Activated CD4-positive, alpha-beta memory T cell treated with anti-CD3 and anti-CD28 coated beads for 36 hours (primary cell): Measurements from ENCODE around the gene PLEKHA6. TPM values are rescaled to one million over a fixed set of nuclear protein-coding genes. Genes with fewer than 3 reads are reported as not detected.

Experiments used
- CTCF ChIA-PET: fragments of 350-600 bp; sonication (Branson Sonifier 250); formaldehyde crosslinking; loops from one replicate; lab custom pipeline; 2021; ENCODE audit warnings: antibody characterized with exemption, inconsistent platforms; lab: Charles Lee
- POLR2A ChIA-PET: fragments of 350-600 bp; sonication (Branson Sonifier 250); formaldehyde crosslinking; loops from one replicate; lab custom pipeline; 2021; ENCODE audit warnings: antibody characterized with exemption; lab: Charles Lee
- DNase-seq: peaks from one replicate; pipeline ENCODE4 v3.0.0-alpha.2; 2020
- H3K27ac Mint-ChIP-seq: one replicate; pipeline ENCODE4 v1.8.0; 2021; ENCODE audit warnings: mixed read lengths
- H3K27me3 Mint-ChIP-seq: one replicate; pipeline ENCODE4 v1.8.0; 2021; ENCODE audit warnings: mixed read lengths
- H3K36me3 Mint-ChIP-seq: one replicate; pipeline ENCODE4 v1.8.0; 2021; ENCODE audit warnings: mixed read lengths
- H3K4me1 Mint-ChIP-seq: one replicate; pipeline ENCODE4 v1.8.0; 2021; ENCODE audit warnings: low read depth, mixed read lengths
- H3K4me3 Mint-ChIP-seq: one replicate; pipeline ENCODE4 v1.8.0; 2021; ENCODE audit warnings: mild to moderate bottlenecking, mixed read lengths
- H3K9me3 Mint-ChIP-seq: one replicate; pipeline ENCODE4 v1.8.0; 2021; ENCODE audit warnings: mixed read lengths
- intact Hi-C: fragments of 100-400 bp; cut with micrococcal nuclease; formaldehyde crosslinking; loops from one replicate; pipeline ENCODE4 v1.15.1; 2023
- total RNA-seq, 2 experiments: library from RNA; stranded (reverse); gene quantifications; one replicate each; pipeline ENCODE4 v1.2.3, GENCODE V29; 2021

The PLEKHA6 gene
- total RNA-seq, 2 experiments from 2014 or later = 0.52 to 0.80 TPM

DNA sequence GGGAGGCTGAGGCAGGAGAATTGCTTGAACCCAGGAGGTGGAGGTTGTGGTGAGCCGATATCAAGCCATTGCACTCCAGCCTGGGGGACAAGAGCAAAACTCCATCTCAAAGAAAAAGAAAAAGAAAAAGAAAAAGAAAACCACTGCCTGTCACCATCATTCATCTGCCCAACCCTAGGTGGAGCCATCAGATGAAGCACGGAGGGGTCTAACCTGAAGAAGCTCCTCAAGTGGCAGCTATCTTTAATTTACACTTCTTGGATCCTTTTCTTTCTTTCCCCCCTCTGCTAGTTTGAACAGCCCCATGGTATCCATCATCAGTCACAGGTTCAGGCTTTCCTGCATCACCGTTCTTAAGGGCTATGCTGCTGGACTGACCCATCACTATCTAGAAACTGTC, 57.0 kb downstream of the PLEKHA6 start:
- no peak overlapping the region for H3K4me3 Mint-ChIP-seq
- DNase-seq = no peak
- H3K27ac Mint-ChIP-seq = no peak overlapping the region
- H3K36me3 Mint-ChIP-seq = no peaks in the 10 kb centered on the region
- H3K27me3 Mint-ChIP-seq = peaks cover 10% of the 10 kb centered on the region
- intact Hi-C loops = loop anchor here (5.0 kb wide), 1 partner anchor 60 kb away; no protein-coding TSS in a partner anchor
- H3K9me3 Mint-ChIP-seq = no peaks in the 10 kb centered on the region
- no peaks in the 10 kb centered on the region for H3K4me1 Mint-ChIP-seq
- POLR2A ChIA-PET = no interaction called here
- CTCF ChIA-PET = interaction anchor here (1.5 to 2.1 kb wide), 2 partner anchors 61 to 96 kb away, joined by 3 to 7 read pairs; no protein-coding TSS in a partner anchor

DNA sequence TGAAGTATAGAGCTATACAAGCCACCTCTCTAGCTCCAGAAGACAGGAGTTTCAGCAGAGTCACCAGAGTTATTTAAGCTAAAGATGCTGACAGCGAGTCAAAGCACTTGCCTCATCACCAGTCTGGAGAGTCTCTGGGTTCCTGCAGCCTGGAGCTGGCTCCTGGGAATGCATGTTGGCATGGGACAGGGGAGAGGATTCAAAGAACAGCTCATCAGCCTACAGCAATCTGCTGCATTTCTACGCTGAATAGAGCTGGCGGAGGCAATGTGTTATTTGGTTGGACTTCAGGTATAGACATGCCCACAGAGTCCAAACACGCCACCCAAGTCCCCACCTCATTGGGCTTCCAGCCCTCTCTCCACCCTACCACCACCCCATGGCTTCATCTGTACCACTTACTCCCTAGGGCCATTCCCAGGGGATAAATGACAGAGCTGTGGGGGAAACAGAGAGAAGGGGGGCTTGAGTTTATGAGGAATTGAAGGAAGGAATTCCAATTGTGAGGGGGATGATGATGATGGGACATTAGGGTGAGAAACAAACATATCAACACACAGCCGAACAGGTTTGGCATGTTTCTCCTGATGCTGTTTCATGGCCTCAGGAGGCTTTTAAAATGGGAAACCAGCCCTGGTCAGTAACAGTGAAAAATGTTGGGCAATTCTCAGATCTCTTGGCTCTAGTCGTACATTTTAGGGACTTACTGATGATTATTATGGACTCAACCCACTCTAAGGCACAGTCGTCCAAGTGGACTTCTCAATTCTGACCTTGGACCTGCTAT, 58.4 kb downstream of the PLEKHA6 start:
- POLR2A ChIA-PET = no interaction called here
- no peaks in the 10 kb centered on the region for H3K9me3 Mint-ChIP-seq

DNA sequence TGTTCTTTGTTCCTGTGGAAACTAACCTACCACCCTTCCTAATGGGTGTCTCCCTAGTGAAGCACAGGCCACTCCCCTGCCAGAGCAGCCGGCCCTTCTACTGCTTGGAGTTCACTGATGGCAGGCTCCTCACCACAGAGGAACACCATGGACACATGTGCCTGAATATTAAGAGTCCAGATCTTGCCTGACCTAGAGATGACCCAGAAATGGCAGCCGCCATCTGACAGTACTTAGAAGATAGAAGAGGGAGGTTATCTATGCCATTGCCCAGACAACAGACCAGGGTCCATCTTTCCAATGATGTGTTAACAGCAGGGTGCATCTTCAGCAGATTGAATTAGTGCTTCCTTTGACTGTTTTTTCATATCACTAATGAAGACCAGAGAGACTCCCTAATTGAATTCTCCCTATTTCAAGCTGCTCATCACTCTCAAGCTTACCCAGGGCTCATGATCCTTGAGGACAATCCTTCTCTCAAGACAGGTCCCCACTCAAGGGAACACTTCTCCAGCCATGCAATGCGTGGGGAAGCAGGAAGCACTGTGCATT, 59.8 kb downstream of the PLEKHA6 start:
- peaks cover 10% of the 10 kb centered on the region for H3K27me3 Mint-ChIP-seq

More for the DNA sequence above, 58.4 kb downstream of the PLEKHA6 start:
- no peaks in the 10 kb centered on the region for H3K36me3 Mint-ChIP-seq
- no peak overlapping the region for H3K27ac Mint-ChIP-seq
- CTCF ChIA-PET = interaction anchor here (0.9 to 1.0 kb wide), 2 partner anchors 62 to 130 kb away, joined by 3 read pairs; no protein-coding TSS in a partner anchor
- H3K4me3 Mint-ChIP-seq = no peak overlapping the region
- no peak for DNase-seq
- peaks cover 12% of the 10 kb centered on the region for H3K27me3 Mint-ChIP-seq
- H3K4me1 Mint-ChIP-seq = no peaks in the 10 kb centered on the region
- intact Hi-C loops = loop anchor here (5.0 kb wide), 1 partner anchor 61 kb away; no protein-coding TSS in a partner anchor

DNA sequence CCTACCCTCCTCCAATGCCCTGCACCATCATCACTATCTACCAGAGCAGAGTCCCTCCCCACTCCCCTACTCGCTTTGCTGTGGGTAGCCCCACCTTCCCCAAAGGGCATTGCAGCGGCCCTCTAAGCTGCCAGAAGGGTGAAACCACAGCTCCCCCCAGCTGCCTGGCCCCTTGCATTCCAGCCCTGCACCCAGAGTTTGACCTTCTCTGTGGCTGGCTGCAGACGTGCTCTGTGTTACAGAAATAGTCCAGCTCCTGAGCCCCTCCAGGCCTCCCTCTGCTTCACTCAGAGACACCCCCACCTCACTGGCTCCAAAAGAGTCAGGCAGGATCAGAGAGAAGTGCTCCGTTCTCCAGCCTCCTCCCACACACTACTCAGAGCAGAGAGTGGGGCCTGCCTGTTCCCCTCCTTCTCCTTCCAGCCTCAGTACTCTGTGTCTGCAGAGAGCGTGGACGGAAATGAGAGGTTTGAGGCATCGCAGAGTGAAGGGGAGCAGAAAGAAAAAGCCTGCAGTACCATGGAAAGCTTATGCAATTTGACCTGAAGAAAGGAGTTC, 63.2 kb downstream of the PLEKHA6 start:
- no peak for DNase-seq
- no peak overlapping the region for H3K27ac Mint-ChIP-seq

More for the DNA sequence above, 59.8 kb downstream of the PLEKHA6 start:
- POLR2A ChIA-PET = no interaction called here
- DNase-seq = no peak
- Mint-ChIP-seq H3K4me1 (no peaks in the 10 kb centered on the region), H3K36me3 (no peaks in the 10 kb centered on the region), H3K9me3 (no peaks in the 10 kb centered on the region), H3K27ac (no peak overlapping the region), H3K4me3 (no peak overlapping the region)
- CTCF ChIA-PET = interaction anchor here (0.9 kb wide), 1 partner anchor 63 kb away, joined by 3 read pairs; no protein-coding TSS in a partner anchor
- intact Hi-C loops = loop anchor here (5.0 kb wide), 1 partner anchor 62 kb away; no protein-coding TSS in a partner anchor

DNA sequence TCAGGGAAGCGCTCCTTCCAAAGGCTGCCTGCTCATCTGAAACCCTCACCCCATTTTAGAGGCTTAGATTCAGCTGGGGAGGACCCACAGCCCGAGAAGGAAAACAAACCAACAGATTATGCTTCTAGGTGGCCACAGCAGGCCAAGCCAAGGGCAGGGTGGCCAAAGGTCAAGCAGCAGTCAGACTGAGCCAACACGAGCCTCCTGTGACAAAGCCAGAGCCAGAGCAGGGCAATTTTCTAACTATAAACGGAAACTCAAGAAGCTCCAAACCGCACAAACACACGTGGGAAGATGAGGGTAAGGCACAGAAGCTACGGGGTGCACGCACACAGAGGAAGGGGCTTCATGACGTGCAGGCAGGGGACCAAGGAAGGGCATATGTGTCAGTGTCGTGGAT, 64.1 kb downstream of the PLEKHA6 start:
- ChIA-PET CTCF (no interaction called here), POLR2A (no interaction called here)
- Mint-ChIP-seq H3K9me3 (no peaks in the 10 kb centered on the region), H3K27me3 (peaks cover 15% of the 10 kb centered on the region), H3K4me1 (no peaks in the 10 kb centered on the region), H3K4me3 (no peak overlapping the region), H3K36me3 (no peaks in the 10 kb centered on the region), H3K27ac (no peak overlapping the region)
- intact Hi-C loops = no loop called here
- no peak for DNase-seq

More for the DNA sequence above, 63.2 kb downstream of the PLEKHA6 start:
- CTCF ChIA-PET = interaction anchor here (0.6 kb wide), 1 partner anchor 90 kb away, joined by 3 read pairs; no protein-coding TSS in a partner anchor
- H3K36me3 Mint-ChIP-seq = no peaks in the 10 kb centered on the region
- POLR2A ChIA-PET = no interaction called here
- no peak overlapping the region for H3K4me3 Mint-ChIP-seq
- no peaks in the 10 kb centered on the region for H3K9me3 Mint-ChIP-seq
- intact Hi-C loops = no loop called here
- peaks cover 16% of the 10 kb centered on the region for H3K27me3 Mint-ChIP-seq
- H3K4me1 Mint-ChIP-seq = no peaks in the 10 kb centered on the region

DNA sequence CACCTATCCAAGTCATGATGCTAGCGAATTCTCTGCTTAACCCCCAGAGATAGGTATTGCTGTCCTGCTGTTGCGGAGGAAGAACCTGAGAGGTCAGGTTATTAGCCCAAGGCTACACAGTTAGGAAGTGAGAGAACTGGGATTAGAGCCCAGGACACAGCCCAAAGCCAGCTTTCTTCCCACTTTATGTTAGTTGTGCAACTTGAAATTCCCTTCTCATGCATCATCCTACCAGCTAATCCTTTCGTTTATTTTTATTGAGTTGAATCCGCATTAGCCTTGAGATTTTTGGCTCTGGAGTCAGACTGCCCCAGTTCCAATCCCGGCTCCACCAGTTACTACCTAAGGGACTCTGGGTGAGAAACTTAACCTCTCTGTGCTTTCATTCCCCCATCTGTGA, 65.4 kb downstream of the PLEKHA6 start:
- intact Hi-C loops = no loop called here
- Mint-ChIP-seq H3K4me1 (no peaks in the 10 kb centered on the region), H3K9me3 (no peaks in the 10 kb centered on the region), H3K4me3 (no peak overlapping the region), H3K36me3 (no peaks in the 10 kb centered on the region), H3K27me3 (peaks cover 16% of the 10 kb centered on the region), H3K27ac (no peak overlapping the region)
- CTCF ChIA-PET = no interaction called here
- DNase-seq = no peak
- POLR2A ChIA-PET = no interaction called here

DNA sequence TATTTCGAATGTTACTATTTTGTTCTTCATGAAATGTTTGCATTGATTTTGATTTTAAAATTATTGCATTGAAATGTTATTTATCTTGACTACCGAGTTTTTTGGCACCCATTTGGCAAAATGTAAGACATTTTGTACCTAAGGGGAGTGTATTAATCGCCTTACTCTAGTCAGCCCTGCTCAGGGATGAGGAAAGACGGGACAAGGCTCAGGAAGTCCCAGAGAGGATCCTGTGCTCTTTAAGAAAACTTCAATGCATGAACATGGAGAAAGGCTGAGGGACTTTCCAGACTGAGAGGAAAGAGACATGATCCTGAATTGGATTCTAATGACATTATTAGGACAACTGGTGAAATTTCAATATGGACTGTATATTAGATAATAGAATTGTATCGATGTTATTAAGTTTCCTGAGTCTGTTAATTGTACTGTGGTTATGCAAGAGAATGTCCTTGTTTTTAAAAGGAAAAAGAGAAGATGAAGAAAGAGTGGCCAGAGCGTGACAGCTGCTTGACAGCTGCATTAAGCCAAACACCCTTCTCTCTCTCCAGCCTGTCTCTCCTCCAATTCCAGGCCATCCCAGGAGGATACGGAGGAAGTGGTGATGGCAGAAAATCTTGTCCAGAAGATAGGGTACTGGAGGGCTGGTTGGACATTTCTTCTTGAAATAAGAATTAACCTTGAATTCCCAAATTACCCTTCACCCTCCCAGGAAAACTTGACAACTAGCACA, 66.0 kb downstream of the PLEKHA6 start:
- H3K4me3 Mint-ChIP-seq = no peak overlapping the region
- H3K36me3 Mint-ChIP-seq = no peaks in the 10 kb centered on the region
- H3K4me1 Mint-ChIP-seq = no peaks in the 10 kb centered on the region
- ChIA-PET POLR2A (no interaction called here), CTCF (no interaction called here)
- no peaks in the 10 kb centered on the region for H3K9me3 Mint-ChIP-seq
- H3K27ac Mint-ChIP-seq = no peak overlapping the region
- peaks cover 16% of the 10 kb centered on the region for H3K27me3 Mint-ChIP-seq
- intact Hi-C loops = no loop called here
- DNase-seq = no peak

DNA sequence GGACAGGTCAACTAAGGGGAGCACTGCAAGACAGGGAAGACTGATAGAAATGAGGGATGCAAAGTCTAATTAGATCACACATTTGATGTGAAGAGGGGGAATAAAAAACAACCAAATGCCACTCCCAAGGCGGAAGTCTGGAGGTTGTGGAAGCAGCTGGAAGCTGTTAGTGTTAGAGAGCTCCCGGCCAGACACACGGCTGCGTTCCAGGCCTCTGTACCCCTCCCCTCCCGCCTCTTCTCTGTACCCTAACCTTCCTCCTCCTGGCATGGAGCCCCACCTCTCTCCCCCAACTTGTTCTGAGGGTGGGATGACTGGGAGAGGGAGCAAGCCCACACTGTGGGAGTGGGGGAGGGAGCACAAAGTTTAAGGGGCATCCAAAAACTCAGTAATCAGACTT, 67.0 kb downstream of the PLEKHA6 start:
- intact Hi-C loops = no loop called here
- ChIA-PET POLR2A (no interaction called here), CTCF (no interaction called here)
- H3K4me1 Mint-ChIP-seq = peaks cover 3% of the 10 kb centered on the region
- H3K27me3 Mint-ChIP-seq = peaks cover 16% of the 10 kb centered on the region
- no peak overlapping the region for H3K27ac Mint-ChIP-seq
- no peak overlapping the region for H3K4me3 Mint-ChIP-seq
- DNase-seq = no peak
- H3K9me3 Mint-ChIP-seq = no peaks in the 10 kb centered on the region
- no peaks in the 10 kb centered on the region for H3K36me3 Mint-ChIP-seq

DNA sequence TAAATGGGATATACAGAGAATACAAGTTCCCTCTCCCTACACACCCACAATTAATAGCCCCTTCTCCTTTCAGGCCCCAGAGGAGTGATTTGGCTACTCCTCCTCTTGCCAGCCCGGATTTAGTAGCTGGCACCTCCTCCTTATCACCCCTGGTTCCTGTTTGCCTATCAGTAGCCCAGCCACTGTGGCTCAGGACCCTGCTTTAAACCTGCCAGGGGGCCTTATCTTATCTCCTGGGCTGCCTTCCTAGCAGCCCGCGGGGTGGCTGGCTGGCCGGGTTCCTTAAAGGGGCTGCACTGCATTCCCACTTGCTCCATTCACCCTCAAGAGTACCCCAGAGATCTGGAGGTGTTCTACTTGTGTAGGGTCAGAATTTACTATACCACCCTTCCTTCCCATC, 70.4 kb downstream of the PLEKHA6 start:
- no peak overlapping the region for H3K27ac Mint-ChIP-seq
- peaks cover 22% of the 10 kb centered on the region for H3K4me1 Mint-ChIP-seq
- DNase-seq = no peak
- H3K4me3 Mint-ChIP-seq = no peak overlapping the region
- ChIA-PET CTCF (interaction anchor here (1.1 kb wide), 1 partner anchor 74 kb away, joined by 4 read pairs; no protein-coding TSS in a partner anchor), POLR2A (no interaction called here)
- H3K27me3 Mint-ChIP-seq = peaks cover 8% of the 10 kb centered on the region
- H3K36me3 Mint-ChIP-seq = no peaks in the 10 kb centered on the region
- intact Hi-C loops = no loop called here
- H3K9me3 Mint-ChIP-seq = no peaks in the 10 kb centered on the region

DNA sequence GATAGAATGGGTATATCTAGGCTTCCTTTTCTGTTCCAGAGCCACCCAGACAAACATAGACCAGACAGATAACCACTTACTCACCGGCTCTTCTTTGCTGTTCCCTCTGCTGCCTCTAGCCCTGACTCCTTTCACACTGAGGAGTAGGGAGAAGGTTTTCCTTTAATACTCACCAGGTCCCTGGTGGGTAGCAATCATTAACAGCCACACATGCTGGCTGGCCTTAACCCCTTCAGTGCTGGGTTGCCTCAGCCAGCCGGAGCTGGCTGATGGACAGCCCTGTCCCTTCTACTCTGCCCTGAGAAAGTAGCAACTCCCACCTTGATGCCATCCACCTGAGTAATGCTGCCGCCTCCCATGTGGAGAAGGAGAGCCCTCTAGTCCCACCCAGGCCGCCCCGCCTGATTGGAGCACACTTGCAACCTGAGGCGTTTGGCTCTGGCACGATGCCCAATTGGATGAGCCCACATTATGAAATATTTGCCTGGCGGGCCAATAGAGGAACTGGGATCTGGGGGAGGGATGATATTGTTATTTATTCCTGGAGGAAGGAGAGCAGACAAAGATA, 71.6 kb downstream of the PLEKHA6 start:
- ChIA-PET POLR2A (no interaction called here), CTCF (interaction anchor here (0.8 kb wide), 1 partner anchor 687 kb away, joined by 3 read pairs; no protein-coding TSS in a partner anchor)
- no peak for DNase-seq
- Mint-ChIP-seq H3K9me3 (no peaks in the 10 kb centered on the region), H3K4me1 (peaks cover 22% of the 10 kb centered on the region), H3K27me3 (peaks cover 5% of the 10 kb centered on the region), H3K36me3 (no peaks in the 10 kb centered on the region), H3K27ac (no peak overlapping the region), H3K4me3 (no peak overlapping the region)
- intact Hi-C loops = no loop called here

DNA sequence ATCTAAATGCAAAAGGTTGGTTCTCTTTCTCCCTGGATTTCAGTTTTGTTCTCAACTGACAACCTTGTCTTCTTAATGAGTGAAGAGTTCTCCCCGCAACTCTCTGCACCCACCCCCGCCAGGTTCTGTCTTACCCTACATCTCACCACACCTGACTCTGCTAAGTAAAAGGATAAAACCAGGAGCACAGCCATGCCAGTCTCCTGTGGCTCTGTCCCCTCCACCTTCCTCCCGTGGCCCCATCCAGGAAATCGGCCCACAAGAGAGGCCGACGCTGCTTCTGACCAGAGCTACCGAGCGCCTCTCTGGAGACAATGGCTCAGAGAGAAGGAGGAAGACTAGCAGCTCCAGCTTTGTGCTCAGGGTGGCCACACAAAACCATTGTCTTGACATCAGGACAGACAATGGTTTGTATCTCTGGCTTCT, 72.2 kb downstream of the PLEKHA6 start:
- no peaks in the 10 kb centered on the region for H3K36me3 Mint-ChIP-seq
- H3K27me3 Mint-ChIP-seq = peaks cover 6% of the 10 kb centered on the region
- intact Hi-C loops = no loop called here
- ChIA-PET CTCF (interaction anchor here (0.8 to 1.3 kb wide), 5 partner anchors 28 to 688 kb away, joined by 3 to 4 read pairs (median 3); no protein-coding TSS in a partner anchor), POLR2A (no interaction called here)
- peaks cover 22% of the 10 kb centered on the region for H3K4me1 Mint-ChIP-seq
- peak overlapping the region; percentile 57 for H3K27ac Mint-ChIP-seq
- peak overlapping the region; percentile 27 for H3K4me3 Mint-ChIP-seq
- DNase-seq = no peak
- no peaks in the 10 kb centered on the region for H3K9me3 Mint-ChIP-seq
